Activated naive CD4-positive, alpha-beta T cell treated with anti-CD3 and anti-CD28 coated beads, Interleukin-2, amount 50 U/mL, for 24 hours (primary cell): ENCODE data around the gene LLCFC1.
"Not testable (repeated sequence)": the region's sequence is repeated elsewhere in the genome, so short reads cannot be mapped to it uniquely, and the experiment has no call there.

Experiments used
- H3K27ac Mint-ChIP-seq: one replicate; pipeline ENCODE4 v1.8.0; 2021; ENCODE audit warnings: mild to moderate bottlenecking, mixed read lengths
- H3K27me3 Mint-ChIP-seq: one replicate; pipeline ENCODE4 v1.8.0; 2021; ENCODE audit warnings: mixed read lengths
- H3K36me3 Mint-ChIP-seq: one replicate; pipeline ENCODE4 v1.8.0; 2021; ENCODE audit warnings: mixed read lengths
- H3K4me1 Mint-ChIP-seq: one replicate; pipeline ENCODE4 v1.8.0; 2021; ENCODE audit warnings: mixed read lengths
- H3K4me3 Mint-ChIP-seq: one replicate; pipeline ENCODE4 v1.8.0; 2021; ENCODE audit warnings: mild to moderate bottlenecking, mixed read lengths
- H3K9me3 Mint-ChIP-seq: one replicate; pipeline ENCODE4 v1.8.0; 2021; ENCODE audit warnings: mixed read lengths

LLCFC1 gene

DNA sequence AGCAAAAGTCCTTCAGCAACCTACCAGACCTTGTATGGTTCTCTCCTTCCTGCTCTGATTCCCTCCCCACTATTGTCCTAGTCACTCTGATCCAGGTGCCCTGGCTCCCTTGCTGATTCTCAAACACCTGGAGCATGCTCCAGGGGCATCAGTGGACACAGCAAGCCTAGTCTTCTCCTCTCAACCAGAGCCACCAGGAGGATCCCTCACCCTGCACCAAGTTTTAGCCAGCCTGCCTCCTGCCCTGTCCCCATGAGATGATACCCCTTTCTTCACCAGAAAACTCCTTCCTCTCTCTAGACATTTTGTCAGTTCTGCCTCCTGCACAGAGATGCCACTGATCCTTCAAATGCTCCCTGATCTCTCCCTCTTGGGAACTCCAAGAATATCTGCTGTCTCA is 11.0 kb downstream of the LLCFC1 start:
- no peak overlapping the region for H3K4me3 Mint-ChIP-seq
- H3K27me3 Mint-ChIP-seq = peaks cover 4% of the 10 kb centered on the region
- no peak overlapping the region for H3K27ac Mint-ChIP-seq
- H3K36me3 Mint-ChIP-seq = no peaks in the 10 kb centered on the region
- no peaks in the 10 kb centered on the region for H3K4me1 Mint-ChIP-seq
- H3K9me3 Mint-ChIP-seq = no peaks in the 10 kb centered on the region

- Mint-ChIP-seq H3K27ac (no peak overlapping the region), H3K27me3 (peaks cover 15% of the 10 kb centered on the region), H3K4me1 (no peaks in the 10 kb centered on the region), H3K36me3 (peaks cover 9% of the 10 kb centered on the region), H3K4me3 (no peak overlapping the region), H3K9me3 (peaks cover 15% of the 10 kb centered on the region)
Observed at GRCh38 chr7:142954680-142955268, 15.5 kb downstream of the LLCFC1 start.

DNA sequence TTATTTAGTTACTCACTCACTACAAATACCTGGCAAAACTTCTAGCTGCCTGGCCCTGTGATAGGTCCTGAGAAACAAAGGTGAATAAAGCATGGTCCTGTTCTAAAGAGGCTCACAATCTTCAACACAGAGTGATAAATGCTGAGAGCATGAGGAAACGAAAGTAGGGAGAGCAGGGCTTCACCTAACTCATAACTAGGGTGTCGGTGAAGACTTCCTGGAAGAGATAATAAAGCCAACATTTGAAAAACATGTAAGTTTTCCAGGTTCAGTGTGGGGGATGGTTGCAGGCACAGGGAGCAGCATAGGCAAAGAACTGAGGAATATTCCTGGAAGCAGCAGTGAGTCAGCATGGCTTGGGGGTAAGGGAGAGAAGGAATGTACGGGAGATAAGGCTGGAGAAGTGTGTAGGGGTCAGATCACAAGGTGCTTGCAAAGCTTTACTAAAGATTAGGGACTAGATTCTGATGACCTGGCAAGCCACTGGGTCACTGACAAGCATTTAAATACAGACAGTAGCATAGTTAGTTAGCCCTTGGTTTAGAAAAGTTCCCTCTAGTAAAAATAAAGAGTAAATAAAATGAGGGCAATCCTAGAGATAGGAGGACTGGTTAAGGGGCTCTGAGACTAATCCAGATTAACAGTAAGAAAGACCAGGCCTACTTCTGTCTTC is 17.8 kb downstream of the LLCFC1 start:
- peaks cover 20% of the 10 kb centered on the region for H3K27me3 Mint-ChIP-seq

DNA sequence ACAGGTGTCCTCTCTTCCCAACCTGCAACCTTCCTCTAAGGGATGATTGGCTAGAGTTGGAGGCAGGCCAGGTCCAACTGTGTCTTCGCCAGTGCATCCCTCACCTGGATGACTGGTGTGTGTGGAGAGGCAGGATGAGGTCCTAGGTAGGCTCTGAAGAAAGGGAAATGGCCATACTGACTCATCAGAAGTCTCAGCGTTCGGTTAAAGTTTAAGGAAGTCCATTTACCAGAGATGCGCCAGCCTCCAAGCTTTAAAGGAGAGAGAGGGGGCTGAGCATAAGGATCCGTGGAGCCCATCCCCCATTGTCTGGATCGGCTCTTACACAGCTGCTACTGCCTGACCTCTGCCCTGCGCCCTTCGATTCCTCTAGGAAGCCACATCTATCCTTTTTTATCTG is 18.4 kb downstream of the LLCFC1 start:
- Mint-ChIP-seq H3K4me1 (no peaks in the 10 kb centered on the region), H3K36me3 (peaks cover 9% of the 10 kb centered on the region), H3K27me3 (peaks cover 18% of the 10 kb centered on the region), H3K9me3 (peaks cover 15% of the 10 kb centered on the region), H3K4me3 (no peak overlapping the region), H3K27ac (no peak overlapping the region)

More for the DNA sequence above, 17.8 kb downstream of the LLCFC1 start:
- Mint-ChIP-seq H3K4me3 (no peak overlapping the region), H3K27ac (no peak overlapping the region), H3K4me1 (no peaks in the 10 kb centered on the region), H3K36me3 (peaks cover 9% of the 10 kb centered on the region), H3K9me3 (peaks cover 15% of the 10 kb centered on the region)

DNA sequence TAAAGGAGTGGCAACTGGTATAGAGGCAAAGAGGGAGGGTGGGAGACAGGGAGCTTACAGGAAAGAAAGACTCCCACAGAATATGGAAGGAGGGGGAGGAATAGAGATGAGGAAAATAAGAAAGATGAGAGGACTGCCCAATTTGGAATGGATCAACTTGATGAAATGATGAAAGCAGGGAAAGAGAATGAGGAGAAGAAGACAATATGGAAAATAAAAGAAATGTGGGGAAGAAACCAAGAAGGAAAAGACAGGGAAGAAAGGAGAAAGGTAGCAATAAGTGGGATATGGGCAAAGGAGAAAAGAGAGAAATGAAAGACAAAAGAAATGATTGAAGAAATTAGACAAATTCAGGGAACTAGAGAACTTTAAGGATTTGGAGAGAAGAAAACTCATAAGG is 19.9 kb downstream of the LLCFC1 start:
- Mint-ChIP-seq H3K27ac (no peak overlapping the region), H3K4me3 (no peak overlapping the region), H3K9me3 (peaks cover 15% of the 10 kb centered on the region), H3K36me3 (peaks cover 9% of the 10 kb centered on the region), H3K27me3 (peaks cover 22% of the 10 kb centered on the region), H3K4me1 (no peaks in the 10 kb centered on the region)

DNA sequence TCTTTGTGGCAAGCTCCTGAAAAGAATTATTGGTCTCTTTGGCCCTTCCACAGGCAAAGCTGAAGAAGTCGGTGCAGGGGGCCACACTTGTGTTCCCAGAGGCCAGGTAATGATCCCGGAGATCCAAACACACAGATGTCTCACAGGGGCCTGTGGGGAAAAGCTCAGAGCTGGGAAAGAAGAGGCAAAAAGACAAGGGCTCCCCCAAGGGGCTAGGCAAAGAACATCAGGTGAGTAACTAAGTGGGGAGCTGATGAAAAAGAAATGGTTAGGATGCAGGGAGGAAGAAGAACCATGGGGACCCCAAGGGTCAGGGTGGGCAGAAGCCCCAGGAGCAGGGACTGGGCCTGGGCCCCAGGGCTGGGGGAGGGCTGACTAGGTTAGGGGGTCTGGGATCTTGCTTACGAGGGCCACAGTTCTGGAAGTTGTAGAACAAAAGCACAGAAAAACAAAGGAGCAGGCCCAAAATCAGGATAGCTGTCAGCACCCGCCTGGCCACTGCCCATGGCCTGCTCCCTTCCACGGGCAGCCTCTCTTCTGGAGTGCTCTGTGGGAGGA is 21.8 kb downstream of the LLCFC1 start:
- no peaks in the 10 kb centered on the region for H3K4me1 Mint-ChIP-seq
- no peak overlapping the region for H3K27ac Mint-ChIP-seq
- no peak overlapping the region for H3K4me3 Mint-ChIP-seq
- H3K36me3 Mint-ChIP-seq = peaks cover 6% of the 10 kb centered on the region
- H3K27me3 Mint-ChIP-seq = peaks cover 22% of the 10 kb centered on the region
- peaks cover 9% of the 10 kb centered on the region for H3K9me3 Mint-ChIP-seq

- Mint-ChIP-seq H3K27me3 (peaks cover 20% of the 10 kb centered on the region), H3K36me3 (peaks cover under 1% of the 10 kb centered on the region), H3K4me1 (no peaks in the 10 kb centered on the region), H3K4me3 (no peak overlapping the region), H3K27ac (no peak overlapping the region), H3K9me3 (peaks cover 3% of the 10 kb centered on the region)
Observed at GRCh38 chr7:142961595-142961972, 22.3 kb downstream of the LLCFC1 start.

DNA sequence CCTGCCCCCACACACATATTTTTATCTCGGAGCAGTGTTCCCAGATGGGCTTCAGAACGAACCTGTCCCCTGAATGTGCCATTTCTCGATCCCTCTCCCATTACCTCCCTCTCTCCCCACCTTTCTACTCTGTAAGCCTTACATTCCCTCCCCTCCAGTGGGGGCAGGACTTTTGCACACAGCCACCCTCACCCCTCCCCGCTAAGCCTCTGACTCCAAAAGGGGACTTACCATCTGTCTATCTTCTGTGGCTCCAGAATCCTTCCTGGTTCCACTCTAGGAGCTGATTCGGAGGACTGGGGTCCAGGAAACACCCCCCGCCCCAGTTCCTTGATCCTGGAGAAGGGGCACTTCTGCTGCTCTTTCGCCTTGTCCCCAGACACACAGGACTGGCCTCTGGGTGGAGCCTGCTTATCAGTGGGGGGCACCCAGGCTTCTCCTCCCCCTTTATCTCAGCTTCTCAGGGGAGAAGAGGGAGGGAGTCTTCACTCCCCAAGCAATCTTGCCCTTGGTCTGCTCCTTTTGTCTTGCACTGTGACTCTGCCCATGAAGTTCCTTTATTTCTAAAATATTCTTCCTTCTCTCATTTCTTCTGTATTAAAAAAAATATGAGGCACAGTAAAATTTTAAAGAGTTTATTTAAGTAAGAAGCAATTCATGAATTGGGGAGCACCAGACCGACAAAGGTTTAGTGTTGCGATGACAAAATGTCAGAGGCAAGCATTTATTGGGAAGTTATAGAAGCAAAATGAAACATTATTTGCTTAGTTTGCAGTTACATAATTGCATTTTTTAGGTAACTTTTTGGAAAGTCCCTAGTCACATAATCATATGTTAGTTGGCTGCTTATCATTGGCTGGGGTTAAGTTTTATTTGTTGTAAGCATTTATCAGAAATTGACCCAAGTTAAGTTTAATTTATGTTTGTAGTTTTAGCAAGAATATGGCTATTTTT is 23.0 kb downstream of the LLCFC1 start, which contains the start of gene KEL:
TSS of gene KEL (minus strand) at position 391 of the 954 bp plus-strand sequence. CDS start at position 234, 157 bp downstream.
- no peaks in the 10 kb centered on the region for H3K36me3 Mint-ChIP-seq
- no peaks in the 10 kb centered on the region for H3K4me1 Mint-ChIP-seq
- H3K9me3 Mint-ChIP-seq = no peaks in the 10 kb centered on the region
- no peak within 1 kb of the TSS for H3K4me3 Mint-ChIP-seq
- H3K27ac Mint-ChIP-seq = no peak within 1 kb of the TSS
- H3K27me3 Mint-ChIP-seq = peaks cover 22% of the 10 kb centered on the region

DNA sequence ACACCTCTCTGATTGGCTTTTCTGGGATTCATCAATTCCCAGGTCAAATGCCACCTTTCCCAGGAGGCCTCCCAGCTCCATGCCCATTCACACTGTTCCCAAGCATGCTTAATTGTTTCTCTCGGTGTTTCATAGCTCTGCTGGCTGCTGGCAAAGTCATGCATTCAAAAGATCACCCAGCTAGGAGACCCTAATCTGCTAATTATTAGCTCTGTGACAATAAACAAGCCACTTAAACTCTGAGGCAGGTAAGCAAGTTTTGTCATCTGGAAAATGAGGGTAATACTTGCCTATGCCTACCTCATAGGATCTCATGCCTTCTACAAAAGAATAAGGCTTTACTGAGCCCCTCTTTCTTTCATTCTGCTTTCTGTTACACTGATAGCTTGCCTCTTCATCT is 23.7 kb downstream of the LLCFC1 start:
- no peaks in the 10 kb centered on the region for H3K4me1 Mint-ChIP-seq
- no peaks in the 10 kb centered on the region for H3K36me3 Mint-ChIP-seq
- H3K27ac Mint-ChIP-seq = no peak overlapping the region
- no peaks in the 10 kb centered on the region for H3K9me3 Mint-ChIP-seq
- peaks cover 22% of the 10 kb centered on the region for H3K27me3 Mint-ChIP-seq
- no peak overlapping the region for H3K4me3 Mint-ChIP-seq

DNA sequence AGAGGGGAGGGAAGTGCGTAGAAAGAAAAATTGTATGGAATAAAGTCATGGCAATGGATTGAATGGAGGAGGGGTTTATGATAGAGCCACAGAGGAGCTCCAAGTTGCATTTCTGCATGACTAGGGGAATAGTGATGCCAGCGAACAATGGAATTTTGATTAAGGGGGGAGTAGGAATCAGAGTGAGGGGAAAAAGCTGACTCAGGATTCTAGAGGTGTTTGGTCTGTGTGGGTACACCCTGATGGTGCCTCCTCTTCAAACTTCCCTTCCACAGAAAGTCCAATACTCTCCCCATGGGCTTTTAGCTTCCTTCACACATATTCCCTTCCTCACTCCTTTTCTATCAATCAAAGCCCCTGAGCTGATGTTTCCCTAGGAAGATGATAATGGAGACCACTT is 24.7 kb downstream of the LLCFC1 start:
- Mint-ChIP-seq H3K36me3 (no peaks in the 10 kb centered on the region), H3K4me1 (no peaks in the 10 kb centered on the region), H3K9me3 (no peaks in the 10 kb centered on the region), H3K27ac (no peak overlapping the region), H3K4me3 (no peak overlapping the region), H3K27me3 (peaks cover 24% of the 10 kb centered on the region)

GRCh38 chr7:142964502-142965246 is 25.4 kb downstream of the LLCFC1 start:
- H3K36me3 Mint-ChIP-seq = no peaks in the 10 kb centered on the region
- H3K9me3 Mint-ChIP-seq = no peaks in the 10 kb centered on the region
- H3K4me1 Mint-ChIP-seq = no peaks in the 10 kb centered on the region
- no peak overlapping the region for H3K4me3 Mint-ChIP-seq
- H3K27ac Mint-ChIP-seq = no peak overlapping the region
- peaks cover 20% of the 10 kb centered on the region for H3K27me3 Mint-ChIP-seq

DNA sequence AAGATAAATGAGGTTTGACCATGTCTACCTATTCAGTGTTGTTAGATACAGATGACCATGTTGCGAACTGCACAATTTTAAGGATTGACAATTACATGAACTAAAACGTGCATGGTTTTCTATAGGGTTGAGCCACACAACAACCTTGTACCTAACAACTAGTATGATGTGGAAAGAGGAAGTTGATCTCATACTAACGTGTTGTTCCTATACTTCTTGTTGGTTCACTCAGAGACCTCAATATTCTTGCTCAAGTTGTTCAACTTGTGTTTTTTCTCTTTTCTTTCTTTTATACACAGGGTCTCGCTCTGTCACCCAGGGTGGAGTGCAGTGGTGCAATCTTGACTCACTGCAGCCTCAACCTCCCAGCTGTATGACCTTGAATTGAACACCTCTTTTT is 28.9 kb downstream of the LLCFC1 start:
- peaks cover 22% of the 10 kb centered on the region for H3K27me3 Mint-ChIP-seq
- H3K27ac Mint-ChIP-seq = no peak overlapping the region
- no peak overlapping the region for H3K4me3 Mint-ChIP-seq

GRCh38 chr7:142969183-142969582 is 29.9 kb downstream of the LLCFC1 start:
- Mint-ChIP-seq H3K9me3 (no peaks in the 10 kb centered on the region), H3K27ac (no peak overlapping the region), H3K4me1 (no peaks in the 10 kb centered on the region), H3K36me3 (no peaks in the 10 kb centered on the region), H3K4me3 (no peak overlapping the region), H3K27me3 (peaks cover 20% of the 10 kb centered on the region)

More for the DNA sequence above, 28.9 kb downstream of the LLCFC1 start:
- Mint-ChIP-seq H3K9me3 (no peaks in the 10 kb centered on the region), H3K4me1 (no peaks in the 10 kb centered on the region), H3K36me3 (no peaks in the 10 kb centered on the region)

GRCh38 chr7:142974626-142975025 is 35.3 kb downstream of the LLCFC1 start:
- Mint-ChIP-seq H3K27me3 (peaks cover 10% of the 10 kb centered on the region), H3K9me3 (no peaks in the 10 kb centered on the region), H3K36me3 (no peaks in the 10 kb centered on the region), H3K4me3 (no peak overlapping the region), H3K27ac (no peak overlapping the region), H3K4me1 (no peaks in the 10 kb centered on the region)

GRCh38 chr7:142978402-142978801 is 39.1 kb downstream of the LLCFC1 start:
- H3K27me3 Mint-ChIP-seq, H3K4me1 Mint-ChIP-seq, H3K27ac Mint-ChIP-seq, H3K36me3 Mint-ChIP-seq, H3K9me3 Mint-ChIP-seq, H3K4me3 Mint-ChIP-seq: not testable (repeated sequence)
